A549 (cell line): ENCODE results near the gene STAC. TPM values are rescaled to one million over a fixed set of nuclear protein-coding genes. Genes with fewer than 3 reads are reported as not detected.

Source experiments
- ATAC-seq, 2 experiments: fragments of 200-7000 bp in 1 of 2; fragments of >200 bp in 1 of 2; cut with Nextera tagmentation in 1 of 2; cut with Tn5 transposase in 1 of 2; 3 replicates each; pipeline versions ENCODE4 v1.8.0 to v1.9.1; 2018 to 2020; ENCODE audit warnings: mild to moderate bottlenecking in 1 of 2, moderate library complexity in 1 of 2
- CTCF ChIA-PET: fragments of 300-600 bp; sonication (Branson Sonifier 250); formaldehyde crosslinking; extraction: SDS; loops from one replicate; lab custom pipeline; 2021; ENCODE audit warnings: antibody characterized with exemption, inconsistent platforms; lab: Yijun Ruan, JAX
- POLR2A ChIA-PET: fragments of 350-600 bp; formaldehyde crosslinking; extraction: SDS; loops from one replicate; lab custom pipeline; 2021; ENCODE audit warnings: antibody characterized with exemption, inconsistent platforms; lab: Yijun Ruan, JAX
- DNase-seq, 2 experiments: peaks; one replicate each; pipeline versions ENCODE4 v3.0.0 to v3.0.0-alpha.2; 2011 to 2016; ENCODE audit warnings: low read depth in 1 of 2, low spot score in 1 of 2
- FAIRE-seq: peaks from 2 replicates; lab custom pipeline; 2011; peaks lifted over from hg19 to GRCh38; lab: Jason Lieb, UNC
- H3K27ac ChIP-seq, 2 experiments: fragments of >200 bp; sonication (Bioruptor Twin); formaldehyde crosslinking; 3 replicates each; pipeline ENCODE4 v1.5.1; 2016 to 2017
- H3K4me1 ChIP-seq: fragments of >200 bp; sonication (Bioruptor Twin); formaldehyde crosslinking; 3 replicates; pipeline ENCODE4 v1.6.1; 2016
- H3K4me2 ChIP-seq: fragments of >200 bp; sonication (Bioruptor Twin); formaldehyde crosslinking; 3 replicates; pipeline ENCODE4 v1.6.1; 2016
- H3K4me3 ChIP-seq: fragments of >200 bp; sonication (Bioruptor Twin); formaldehyde crosslinking; 3 replicates; pipeline ENCODE4 v1.5.1; 2016
- H3K9me3 ChIP-seq: fragments of >200 bp; sonication (Bioruptor Twin); formaldehyde crosslinking; 3 replicates; pipeline ENCODE4 v1.6.1; 2016
- ATOH8 ChIP-seq: fragments of 250-450 bp; sonication (Bioruptor Pico); IDR thresholded peaks from 2 replicates; pipeline ENCODE4 v1.5.0; 2020; ENCODE audit warnings: low read depth, mild to moderate bottlenecking, moderate library complexity
- CBX8 ChIP-seq: fragments of 200-600 bp; sonication (generic); IDR thresholded peaks from 2 replicates; pipeline ENCODE4 v1.6.1; 2016
- CHD2 ChIP-seq: fragments of 150-350 bp; IDR thresholded peaks from 2 replicates; pipeline ENCODE4 v1.6.1; 2014; ENCODE audit warnings: low read length; ENCODE audit not compliant: partially characterized antibody
- E2F6 ChIP-seq: IDR thresholded peaks from 2 replicates; pipeline ENCODE4 v1.6.1; 2012; ENCODE audit warnings: low read depth, borderline replicate concordance
- EHF ChIP-seq: fragments of 250-450 bp; sonication (Bioruptor Pico); IDR thresholded peaks from 2 replicates; pipeline ENCODE4 v1.5.0; 2020; ENCODE audit warnings: mild to moderate bottlenecking
- EHMT2 ChIP-seq: fragments of 200-600 bp; sonication (generic); IDR thresholded peaks from 2 replicates; pipeline ENCODE4 v1.6.1; 2016; ENCODE audit warnings: antibody characterized with exemption, low read depth, mild to moderate bottlenecking, moderate library complexity
- EP300 ChIP-seq, 2 experiments: fragments of >200 bp; sonication (Bioruptor Twin); formaldehyde crosslinking; IDR thresholded peaks; 2 replicates in 1 of 2; 3 replicates in 1 of 2; pipeline ENCODE4 v1.6.1; 2016 to 2017
- FOSB ChIP-seq: fragments of 250-450 bp; sonication (Bioruptor Pico); IDR thresholded peaks from 2 replicates; pipeline ENCODE4 v1.5.0; 2020; ENCODE audit warnings: mild to moderate bottlenecking, moderate library complexity
- HEYL ChIP-seq: fragments of 250-450 bp; sonication (Bioruptor Pico); IDR thresholded peaks from 2 replicates; pipeline ENCODE4 v1.8.0; 2021; ENCODE audit warnings: mild to moderate bottlenecking, moderate library complexity
- HOXA7 ChIP-seq: fragments of 250-450 bp; sonication (Bioruptor Pico); IDR thresholded peaks from 2 replicates; pipeline ENCODE4 v1.5.0; 2020; ENCODE audit warnings: mild to moderate bottlenecking, moderate library complexity
- HOXB5 ChIP-seq: fragments of 250-450 bp; sonication (Bioruptor Pico); IDR thresholded peaks from 2 replicates; pipeline ENCODE4 v1.5.0; 2020; ENCODE audit warnings: mild to moderate bottlenecking, moderate library complexity
- JUN ChIP-seq, 2 experiments: fragments of >200 bp; sonication (Bioruptor Twin); formaldehyde crosslinking; IDR thresholded peaks; 2 replicates in 1 of 2; 3 replicates in 1 of 2; pipeline ENCODE4 v1.6.1; 2016 to 2017
- JUNB ChIP-seq: fragments of >200 bp; sonication (Bioruptor Twin); formaldehyde crosslinking; IDR thresholded peaks from 2 replicates; pipeline ENCODE4 v1.6.1; 2016
- MAFK ChIP-seq: fragments of 450-650 bp; IDR thresholded peaks from 2 replicates; pipeline ENCODE4 v1.6.1; 2014; ENCODE audit not compliant: partially characterized antibody
- MAX ChIP-seq: IDR thresholded peaks from 2 replicates; pipeline ENCODE4 v1.6.1; 2012
- MAZ ChIP-seq: fragments of 150-350 bp; IDR thresholded peaks from 2 replicates; pipeline ENCODE4 v1.6.1; 2014; ENCODE audit warnings: antibody characterized with exemption, low read depth, low read length, borderline replicate concordance
- MYC ChIP-seq: IDR thresholded peaks from 2 replicates; pipeline ENCODE4 v1.6.1; 2012; ENCODE audit warnings: mild to moderate bottlenecking, inconsistent platforms, low read length, improper control_type of control experiment, borderline replicate concordance
- NFE2L2 ChIP-seq: fragments of 150-350 bp; conservative IDR thresholded peaks from 2 replicates; pipeline ENCODE4 v1.6.1; 2014; ENCODE audit warnings: low read length
- NR3C1 ChIP-seq: fragments of >200 bp; sonication (Bioruptor Twin); formaldehyde crosslinking; IDR thresholded peaks from 3 replicates; pipeline ENCODE4 v1.6.1; 2017
- PBX3 ChIP-seq: IDR thresholded peaks from 2 replicates; pipeline ENCODE4 v1.6.1; 2012
- PHF8 ChIP-seq: fragments of 200-600 bp; sonication (generic); IDR thresholded peaks from 2 replicates; pipeline ENCODE4 v1.6.1; 2016; ENCODE audit warnings: low read depth, mild to moderate bottlenecking, antibody characterized with exemption, moderate library complexity, borderline replicate concordance
- POLR2A ChIP-seq: IDR thresholded peaks from 2 replicates; pipeline ENCODE4 v1.6.1; 2012; ENCODE audit warnings: mild to moderate bottlenecking, low read length
- POLR2AphosphoS2 ChIP-seq: conservative IDR thresholded peaks from 2 replicates; pipeline ENCODE4 v1.6.1; 2012; ENCODE audit warnings: low read length, improper control_type of control experiment, inconsistent platforms
- RNF2 ChIP-seq: fragments of 200-600 bp; sonication (generic); IDR thresholded peaks from 2 replicates; pipeline ENCODE4 v1.6.1; 2016; ENCODE audit warnings: low read depth, mild to moderate bottlenecking, antibody characterized with exemption, moderate library complexity, borderline replicate concordance
- TP53 ChIP-seq: fragments of 250-450 bp; sonication (Bioruptor Pico); IDR thresholded peaks from 2 replicates; pipeline ENCODE4 v1.5.0; 2021; ENCODE audit warnings: mild to moderate bottlenecking, moderate library complexity
- ZC3H11A ChIP-seq: fragments of 450-650 bp; IDR thresholded peaks from 2 replicates; pipeline ENCODE4 v1.6.1; 2014; ENCODE audit warnings: antibody characterized with exemption, mild to moderate bottlenecking
- ZNF302 ChIP-seq: fragments of 250-450 bp; sonication (Bioruptor Pico); IDR thresholded peaks from 2 replicates; pipeline ENCODE4 v1.9.0; 2021; ENCODE audit warnings: inconsistent platforms, mild to moderate bottlenecking, moderate library complexity
- ZSCAN20 ChIP-seq: fragments of 250-450 bp; sonication (Bioruptor Pico); IDR thresholded peaks from 2 replicates; pipeline ENCODE4 v1.8.0; 2022; ENCODE audit warnings: mild to moderate bottlenecking, moderate library complexity
- WGBS: methylation state at CpG from one replicate; pipeline ENCODE4 v1.1.6; 2017; ENCODE audit errors: missing lambda C conversion rate; 5-methylcytosine and 5-hydroxymethylcytosine counted together
- polyA plus RNA-seq, 4 experiments: library from polyadenylated mRNA; depleted of rRNA in 3 of 4; stranded (reverse); fragments of >200 nt; fragmentation: RNase III in 1 of 4; extraction: RNeasy Plus Mini Kit Qiagen cat#74134 plus additional on column Dnase treatment in 1 of 4; gene quantifications; 2 replicates in 3 of 4; 3 replicates in 1 of 4; pipeline ENCODE4 v1.2.3, GENCODE V29; 2011 to 2017

STAC gene
- polyA plus RNA-seq, 2 of the 4 experiments (the other 2 are of a cell fraction): 2.2 to 3.4 TPM

GRCh38 chr3:36512555-36512954, 132.3 kb downstream of the STAC start:
- no peak for DNase-seq
- ChIA-PET CTCF (no interaction called here), POLR2A (no interaction called here)
- Histone ChIP-seq H3K9me3 (no peaks in the 10 kb centered on the region), H3K27ac (no peak overlapping the region), H3K4me1 (no peaks in the 10 kb centered on the region), H3K4me3 (no peak overlapping the region), H3K4me2 (no peak overlapping the region)
- no peak for ATAC-seq
- TF ChIP-seq NR3C1 (no peak), FOSB (no peak)
- WGBS: 54% methylated on average over 3 of the region's 3 CpGs
- no peak for FAIRE-seq

- no peak for ATAC-seq
- no peak for DNase-seq
- 40% methylated on average over 1 of the region's 1 CpG for WGBS
- no peak for TF ChIP-seq MYC
- no peak for TF ChIP-seq HOXA7 (CRISPR knock-in tag)
- TF ChIP-seq POLR2AphosphoS2: no peak
- TF ChIP-seq PHF8: no peak
- no peak for TF ChIP-seq ZNF302
- TF ChIP-seq EP300 (IDR thresholded peaks at IDR 0.05): no peak
- TF ChIP-seq E2F6: no peak
- TF ChIP-seq ZC3H11A: no peak
- TF ChIP-seq EHF (CRISPR knock-in tag): no peak
- no peak for TF ChIP-seq TP53 (CRISPR knock-in tag)
- TF ChIP-seq MAFK: no peak
- TF ChIP-seq PBX3: no peak
- Histone ChIP-seq H3K9me3 (no peaks in the 10 kb centered on the region), H3K4me3 (no peak overlapping the region), H3K4me2 (no peak overlapping the region), H3K27ac (no peak overlapping the region), H3K4me1 (no peaks in the 10 kb centered on the region)
- no peak for FAIRE-seq
- CTCF ChIA-PET: interaction anchor here (1.2 kb wide), 1 partner anchor 15 kb away, joined by 3 read pairs; no protein-coding TSS in a partner anchor
- POLR2A ChIA-PET: no interaction called here
These were observed 133.9 kb downstream of the STAC start for GRCh38 chr3:36514171-36514570.

- no peak for FAIRE-seq
These were observed 139.4 kb downstream of the STAC start for GRCh38 chr3:36519682-36520081.

More at GRCh38 chr3:36519682-36520081, 139.4 kb downstream of the STAC start:
- Histone ChIP-seq H3K4me1 (peaks cover 2% of the 10 kb centered on the region), H3K27ac (no peak overlapping the region), H3K4me2 (no peak overlapping the region), H3K9me3 (no peaks in the 10 kb centered on the region), H3K4me3 (no peak overlapping the region)
- DNase-seq (no peak), ATAC-seq (no peak)
- POLR2A ChIA-PET: no interaction called here
- WGBS: 58% methylated on average over 3 of the region's 3 CpGs
- no peak for TF ChIP-seq RNF2
- TF ChIP-seq JUN (IDR thresholded peaks at IDR 0.05): no peak
- TF ChIP-seq ZNF302: no peak
- no peak for TF ChIP-seq ATOH8
- TF ChIP-seq CHD2: no peak
- TF ChIP-seq POLR2A: no peak
- TF ChIP-seq EHMT2: no peak
- TF ChIP-seq HOXB5 (CRISPR knock-in tag): no peak
- TF ChIP-seq HEYL (CRISPR knock-in tag): no peak
- TF ChIP-seq MAZ: no peak
- TF ChIP-seq MAX: no peak
- TF ChIP-seq JUNB: no peak
- TF ChIP-seq E2F6: no peak
- no peak for TF ChIP-seq ZSCAN20 (CRISPR knock-in tag)
- no peak for TF ChIP-seq ZC3H11A
- no peak for TF ChIP-seq CBX8
- TF ChIP-seq NFE2L2: no peak
- CTCF ChIA-PET: no interaction called here
